Thyroid gland (tissue), 4 donors: ENCODE results near the gene TMEM119. TPM values are rescaled to one million over a fixed set of nuclear protein-coding genes. Genes with fewer than 3 reads are reported as not detected.
"Not testable (repeated sequence)": the region's sequence is repeated elsewhere in the genome, so short reads cannot be mapped to it uniquely, and the experiment has no call there.

ENCODE experiments used
- DNase-seq, 2 donors: peaks; one replicate each; pipeline ENCODE4 v3.0.0-alpha.2; 2019
- H3K27ac ChIP-seq, 3 donors: fragments of 200-600 bp; sonication (generic); 1 replicate in 2 of 3; 2 replicates in 1 of 3; pipeline ENCODE4 v1.5.1; 2016 to 2019; ENCODE audit warnings: mild to moderate bottlenecking in 1 of 3, moderate library complexity in 1 of 3
- H3K27me3 ChIP-seq: fragments of 200-600 bp; sonication (generic); one replicate; pipeline ENCODE4 v1.5.1; 2019
- H3K36me3 ChIP-seq, 2 donors: fragments of 200-600 bp; sonication (generic); one replicate each; pipeline ENCODE4 v1.5.1; 2016 to 2019
- H3K4me1 ChIP-seq, 2 donors: fragments of 200-600 bp; sonication (generic); one replicate each; pipeline ENCODE4 v1.5.1; 2017 to 2019
- H3K4me3 ChIP-seq, 3 donors: fragments of 200-600 bp; sonication (generic); replicated peaks in 1 of 3; 1 replicate in 2 of 3; 2 replicates in 1 of 3; pipeline ENCODE4 v1.5.1; 2016; ENCODE audit warnings: mild to moderate bottlenecking in 1 of 3
- H3K9me3 ChIP-seq: fragments of 200-600 bp; sonication (generic); one replicate; pipeline ENCODE4 v1.5.1; 2017
- CTCF ChIP-seq, 6 experiments: fragments of 200-600 bp in 3 of 6; fragments of 450-650 bp in 3 of 6; sonication (generic) in 3 of 6; IDR thresholded peaks; one replicate each; pipeline ENCODE4 v1.5.1; 2016 to 2019; ENCODE audit warnings: antibody characterized with exemption in 6 of 6, mild to moderate bottlenecking in 2 of 6, inconsistent platforms in 1 of 6, moderate library complexity in 1 of 6
- POLR2A ChIP-seq, 2 donors: fragments of 450-650 bp; IDR thresholded peaks; one replicate each; pipeline ENCODE4 v1.6.1; 2017; ENCODE audit warnings: antibody characterized with exemption in 2 of 2, mild to moderate bottlenecking in 2 of 2, moderate library complexity in 1 of 2
- WGBS, 2 donors: methylation state at CpG; one replicate each; pipeline ENCODE4 v1.1.5; 2017; 5-methylcytosine and 5-hydroxymethylcytosine counted together
- intact Hi-C: fragments of 100-400 bp; cut with DNase I; formaldehyde crosslinking; loops from one replicate; pipeline ENCODE4 v1.15.1; 2023
- total RNA-seq, 4 donors: library from RNA; depleted of rRNA; stranded (reverse); fragments of >200 nt; gene quantifications; one replicate each; pipeline ENCODE4 v1.2.3, GENCODE V29; 2016

The TMEM119 gene
- total RNA-seq, 4 donors from 2014 or later = 6.9 to 21.6 (median 15.3) TPM

- Histone ChIP-seq H3K27ac (no peak overlapping the region), H3K36me3 (no peaks in the 10 kb centered on the region), H3K4me1 (peaks cover 7 to 14% of the 10 kb centered on the region in 2 donors), H3K9me3 (no peaks in the 10 kb centered on the region), H3K4me3 (no peak overlapping the region), H3K27me3 (no peaks in the 10 kb centered on the region)
- TF ChIP-seq POLR2A (IDR thresholded peaks at IDR 0.05) (no peak), CTCF (IDR thresholded peaks at IDR 0.05) (no peak)
- intact Hi-C loops = no loop called here
- DNase-seq = no peak
- WGBS, 2 donors = 67 to 74% methylated on average over 3 of the region's 3 CpGs
Observed at GRCh38 chr12:108621161-108621560, 23.3 kb upstream of the TMEM119 start.

GRCh38 chr12:108620236-108620879, 22.5 kb upstream of the TMEM119 start:
- no peak for TF ChIP-seq CTCF (IDR thresholded peaks at IDR 0.05)
- no peak for TF ChIP-seq POLR2A (IDR thresholded peaks at IDR 0.05)
- Histone ChIP-seq H3K4me1 (peaks cover 7 to 14% of the 10 kb centered on the region in 2 donors), H3K36me3 (no peaks in the 10 kb centered on the region), H3K4me3 (no peak overlapping the region), H3K27ac (no peak overlapping the region), H3K27me3 (no peaks in the 10 kb centered on the region), H3K9me3 (no peaks in the 10 kb centered on the region)
- WGBS, 2 donors = 94 to 96% methylated on average over 10 of the region's 10 CpGs
- DNase-seq = no peak
- intact Hi-C loops = no loop called here

DNA sequence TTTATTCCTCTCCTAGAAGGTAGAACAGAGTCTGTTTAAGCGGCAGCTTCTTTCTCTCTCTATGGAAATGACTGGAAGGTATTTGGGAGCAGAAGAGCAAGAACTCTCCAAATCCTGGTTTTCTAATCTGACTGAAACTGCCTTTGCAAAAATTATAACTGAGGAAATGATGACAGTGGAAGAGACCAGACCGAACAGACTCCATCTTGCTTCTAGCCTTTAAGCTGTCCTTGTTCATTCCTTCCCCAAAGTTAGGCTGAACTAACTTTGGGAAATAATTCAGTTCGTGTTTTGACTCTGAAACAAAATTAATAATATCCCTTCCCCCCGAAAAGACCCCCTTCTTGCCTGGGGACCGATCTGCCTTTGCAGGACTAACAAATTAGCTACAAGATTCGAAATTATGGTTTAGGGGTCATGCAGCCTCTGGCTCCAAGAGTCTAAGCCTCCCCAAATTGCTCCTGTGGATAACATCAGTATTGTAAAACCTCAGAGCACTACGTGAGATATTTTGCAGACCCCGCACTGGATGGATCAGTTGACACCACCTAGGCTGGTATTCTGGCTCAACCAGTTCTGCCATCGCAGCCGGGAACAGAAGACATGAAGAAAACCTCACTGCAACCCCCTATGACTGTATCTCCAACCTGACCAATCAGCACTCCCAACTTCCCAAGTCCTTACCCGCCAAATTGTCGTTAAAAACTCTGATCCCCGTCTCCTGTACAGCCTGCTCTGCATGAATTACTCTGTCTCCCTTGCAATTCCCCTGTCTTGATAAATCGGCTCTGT, 21.7 kb upstream of the TMEM119 start:
- peaks cover 7 to 14% of the 10 kb centered on the region in 2 donors for H3K4me1 ChIP-seq
- no peaks in the 10 kb centered on the region for H3K9me3 ChIP-seq
- H3K27ac ChIP-seq = peak overlapping the region in 2 of 3 donors; percentile 65 to 75
- WGBS, 2 donors = 80 to 85% methylated on average over 14 of the region's 14 CpGs
- TF ChIP-seq POLR2A (IDR thresholded peaks at IDR 0.05) = no peak
- TF ChIP-seq CTCF (IDR thresholded peaks at IDR 0.05) = no peak
- no peaks in the 10 kb centered on the region for H3K27me3 ChIP-seq
- no peak overlapping the region for H3K4me3 ChIP-seq
- DNase-seq = no peak
- intact Hi-C loops = loop anchor here (2.0 to 5.0 kb wide), 3 partner anchors 51 to 183 kb away; no protein-coding TSS in a partner anchor
- no peaks in the 10 kb centered on the region for H3K36me3 ChIP-seq

GRCh38 chr12:108618953-108619274, 21.0 kb upstream of the TMEM119 start:
- intact Hi-C loops = loop anchor here (2.0 to 5.0 kb wide), 3 partner anchors 50 to 183 kb away; no protein-coding TSS in a partner anchor
- peak overlapping the region; percentile 67 to 82 (median 74) for H3K27ac ChIP-seq
- peak; percentile 86 to 88 for DNase-seq
- H3K9me3 ChIP-seq, H3K4me3 ChIP-seq, H3K36me3 ChIP-seq, H3K27me3 ChIP-seq: not testable (repeated sequence)
- 35 to 48% methylated on average over 4 of the region's 4 CpGs for WGBS, 2 donors
- peaks cover 7 to 14% of the 10 kb centered on the region in 2 donors for H3K4me1 ChIP-seq

- Histone ChIP-seq H3K27me3 (no peaks in the 10 kb centered on the region), H3K4me1 (peaks cover 7 to 14% of the 10 kb centered on the region in 2 donors), H3K4me3 (no peak overlapping the region), H3K9me3 (no peaks in the 10 kb centered on the region), H3K36me3 (no peaks in the 10 kb centered on the region), H3K27ac (peak overlapping the region; percentile 67 to 82 (median 74))
- TF ChIP-seq POLR2A (IDR thresholded peaks at IDR 0.05) (no peak), CTCF (IDR thresholded peaks at IDR 0.05) (peak; percentile 88 to 95 (median 92))
- WGBS, 2 donors = 8 to 9% methylated on average over 16 of the region's 16 CpGs
- peak; percentile 80 to 84 for DNase-seq
- intact Hi-C loops = loop anchor here (2.0 to 5.0 kb wide), 3 partner anchors 50 to 184 kb away; no protein-coding TSS in a partner anchor
Observed at GRCh38 chr12:108618079-108618952, 20.4 kb upstream of the TMEM119 start.
